ENCODE data around the gene ABCA3. TPM values are rescaled to one million over a fixed set of nuclear protein-coding genes. Genes with fewer than 3 reads are reported as not detected.

ABCA3 gene
- total and polyA plus RNA-seq, 2 donors (not counting 1 experiment from before 2014, with no cell fraction given), result 3.1 to 5.1 TPM

- H2AFZ ChIP-seq (ENCODE audit: insufficient read depth, low read depth, low read length, poor library complexity, severe bottlenecking), result no peak overlapping the region
- ChIA-PET CTCF (no interaction called here), POLR2A (interaction anchor here (1.1 to 1.4 kb wide), 2 partner anchors 16 to 21 kb away, joined by 4 read pairs; partner anchors contain the start of genes ECI1 and PGP)
- WGBS (ENCODE audit: insufficient coverage), result 89% methylated on average over 19 of the region's 19 CpGs
- no peak overlapping the region for H3K27ac ChIP-seq (ENCODE audit: low read length in 2 of 2)
- H3K27me3 ChIP-seq (replicated peaks in 1 of 4; ENCODE audit: control extremely low read depth in 1 of 4, control insufficient read depth in 3 of 4, insufficient read depth in 4 of 4, low read length in 3 of 4), result peaks cover 0 to 27% (median 11%) of the 10 kb centered on the region in 4 experiments
- H3K9me3 ChIP-seq (ENCODE audit: control extremely low read depth in 1 of 3, control insufficient read depth in 2 of 3, insufficient read depth in 1 of 3, low read length in 2 of 3), result peaks cover 0 to 5% (median 0%) of the 10 kb centered on the region in 3 donors
- no peak overlapping the region for H3K4me3 ChIP-seq (ENCODE audit: control extremely low read depth in 1 of 5, extremely low read depth in 1 of 5, insufficient read depth in 1 of 5, low read depth in 2 of 5, low read length in 4 of 5)
- Mint-ChIP-seq H3K27me3 (peaks cover 3% of the 10 kb centered on the region), H3K27ac (no peak overlapping the region), H3K4me1 (peaks cover 1% of the 10 kb centered on the region), H3K9me3 (ENCODE audit: insufficient read depth) (no peaks in the 10 kb centered on the region), H3K4me3 (no peak overlapping the region)
- H3K9ac ChIP-seq (ENCODE audit: low read length), result no peak overlapping the region
- H3K36me3 ChIP-seq (replicated peaks in 1 of 2; ENCODE audit: control extremely low read depth in 1 of 2, control insufficient read depth in 1 of 2, extremely low read depth in 1 of 2, insufficient read depth in 2 of 2, low read length in 1 of 2), result peaks cover 0 to 44% of the 10 kb centered on the region in 2 experiments
- DNase-seq, result no peak
- peaks cover 12 to 15% of the 10 kb centered on the region in 2 donors for H3K4me1 ChIP-seq (ENCODE audit: control insufficient read depth in 2 of 2, insufficient read depth in 2 of 2, low read length in 2 of 2)
- peaks cover 21% of the 10 kb centered on the region for H4K20me1 ChIP-seq (ENCODE audit: control insufficient read depth, insufficient read depth, low read length, poor library complexity, severe bottlenecking)
- ATAC-seq (ENCODE audit: low read depth), result no peak
- TF ChIP-seq CTCF (IDR thresholded peaks at IDR 0.05) (no peak), EZH2 (IDR thresholded peaks at IDR 0.05; ENCODE audit: borderline replicate concordance, insufficient read depth, low read depth, low read length, poor library complexity, severe bottlenecking) (no peak)
- intact Hi-C loops (cut with micrococcal nuclease), result no loop called here
- H3K79me2 ChIP-seq (ENCODE audit: control insufficient read depth, insufficient read depth, low read length), result no peaks in the 10 kb centered on the region
- H3K4me2 ChIP-seq (replicated peaks; ENCODE audit: low read depth, low read length, poor library complexity, severe bottlenecking), result peak overlapping the region; percentile 37
These were observed 104.7 kb downstream of the ABCA3 start for GRCh38 chr16:2235695-2236336.

GRCh38 chr16:2235234-2235651, 105.3 kb downstream of the ABCA3 start:
- peaks cover 0 to 27% (median 11%) of the 10 kb centered on the region in 4 experiments for H3K27me3 ChIP-seq (replicated peaks in 1 of 4; ENCODE audit: control extremely low read depth in 1 of 4, control insufficient read depth in 3 of 4, insufficient read depth in 4 of 4, low read length in 3 of 4)
- H3K4me1 ChIP-seq (ENCODE audit: control insufficient read depth in 2 of 2, insufficient read depth in 2 of 2, low read length in 2 of 2), result peaks cover 12 to 15% of the 10 kb centered on the region in 2 donors
- peaks cover 3% of the 10 kb centered on the region for H3K27me3 Mint-ChIP-seq
- no peak for DNase-seq
- H3K36me3 ChIP-seq (replicated peaks in 1 of 2; ENCODE audit: control extremely low read depth in 1 of 2, control insufficient read depth in 1 of 2, extremely low read depth in 1 of 2, insufficient read depth in 2 of 2, low read length in 1 of 2), result peaks cover 0 to 46% of the 10 kb centered on the region in 2 experiments
- H3K9me3 ChIP-seq (ENCODE audit: control extremely low read depth in 1 of 3, control insufficient read depth in 2 of 3, insufficient read depth in 1 of 3, low read length in 2 of 3), result peaks cover 0 to 5% (median 0%) of the 10 kb centered on the region in 3 donors
- WGBS (ENCODE audit: insufficient coverage), result 96% methylated on average over 28 of the region's 28 CpGs
- ChIA-PET CTCF (no interaction called here), POLR2A (interaction anchor here (1.1 kb wide), 1 partner anchor 21 kb away, joined by 4 read pairs; the partner anchor contains the start of gene PGP)
- peaks cover 26% of the 10 kb centered on the region for H4K20me1 ChIP-seq (ENCODE audit: control insufficient read depth, insufficient read depth, low read length, poor library complexity, severe bottlenecking)
- H3K4me2 ChIP-seq (replicated peaks; ENCODE audit: low read depth, low read length, poor library complexity, severe bottlenecking), result no peak overlapping the region
- no peak overlapping the region for H3K4me3 ChIP-seq (ENCODE audit: control extremely low read depth in 1 of 5, extremely low read depth in 1 of 5, insufficient read depth in 1 of 5, low read depth in 2 of 5, low read length in 4 of 5)
- H3K27ac ChIP-seq (ENCODE audit: low read length in 2 of 2), result no peak overlapping the region
- no peak overlapping the region for H3K27ac Mint-ChIP-seq
- no peak overlapping the region for H3K9ac ChIP-seq (ENCODE audit: low read length)
- no peak overlapping the region for H3K4me3 Mint-ChIP-seq
- H3K4me1 Mint-ChIP-seq, result peaks cover 1% of the 10 kb centered on the region
- ATAC-seq (ENCODE audit: low read depth), result no peak
- H3K79me2 ChIP-seq (ENCODE audit: control insufficient read depth, insufficient read depth, low read length), result no peaks in the 10 kb centered on the region
- H2AFZ ChIP-seq (ENCODE audit: insufficient read depth, low read depth, low read length, poor library complexity, severe bottlenecking), result no peak overlapping the region
- no peak for TF ChIP-seq CTCF (IDR thresholded peaks at IDR 0.05)
- no peaks in the 10 kb centered on the region for H3K9me3 Mint-ChIP-seq (ENCODE audit: insufficient read depth)
- intact Hi-C loops (cut with micrococcal nuclease), result no loop called here

Data from B cell (primary cell).